Measurements from ENCODE around the gene TXNDC12.

Gene TXNDC12

DNA sequence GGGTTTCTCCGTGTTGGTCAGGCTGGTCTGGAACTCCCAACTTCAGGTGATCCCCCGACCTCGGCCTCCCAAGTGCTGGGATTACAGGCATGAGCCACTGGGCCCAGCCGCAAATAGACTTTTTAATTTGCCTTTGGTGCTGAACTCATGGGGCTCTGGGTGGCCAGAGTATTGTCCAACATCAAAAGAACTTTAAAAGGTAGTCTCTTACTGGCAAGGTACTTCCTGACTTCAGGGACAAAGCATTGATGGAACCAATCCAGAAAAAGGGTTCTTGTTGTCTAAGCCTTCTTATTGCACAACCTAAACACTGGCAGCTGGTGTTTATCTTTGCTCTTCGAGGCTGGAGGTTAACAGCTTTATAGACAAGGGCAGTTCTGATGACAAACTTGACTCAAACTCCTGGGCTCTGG lies 17.6 kb downstream of the TXNDC12 start:
- TF ChIP-seq, protein P1, sequence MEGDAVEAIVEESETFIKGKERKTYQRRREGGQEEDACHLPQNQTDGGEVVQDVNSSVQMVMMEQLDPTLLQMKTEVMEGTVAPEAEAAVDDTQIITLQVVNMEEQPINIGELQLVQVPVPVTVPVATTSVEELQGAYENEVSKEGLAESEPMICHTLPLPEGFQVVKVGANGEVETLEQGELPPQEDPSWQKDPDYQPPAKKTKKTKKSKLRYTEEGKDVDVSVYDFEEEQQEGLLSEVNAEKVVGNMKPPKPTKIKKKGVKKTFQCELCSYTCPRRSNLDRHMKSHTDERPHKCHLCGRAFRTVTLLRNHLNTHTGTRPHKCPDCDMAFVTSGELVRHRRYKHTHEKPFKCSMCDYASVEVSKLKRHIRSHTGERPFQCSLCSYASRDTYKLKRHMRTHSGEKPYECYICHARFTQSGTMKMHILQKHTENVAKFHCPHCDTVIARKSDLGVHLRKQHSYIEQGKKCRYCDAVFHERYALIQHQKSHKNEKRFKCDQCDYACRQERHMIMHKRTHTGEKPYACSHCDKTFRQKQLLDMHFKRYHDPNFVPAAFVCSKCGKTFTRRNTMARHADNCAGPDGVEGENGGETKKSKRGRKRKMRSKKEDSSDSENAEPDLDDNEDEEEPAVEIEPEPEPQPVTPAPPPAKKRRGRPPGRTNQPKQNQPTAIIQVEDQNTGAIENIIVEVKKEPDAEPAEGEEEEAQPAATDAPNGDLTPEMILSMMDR (IDR thresholded peaks at IDR 0.05), result no peak

DNA sequence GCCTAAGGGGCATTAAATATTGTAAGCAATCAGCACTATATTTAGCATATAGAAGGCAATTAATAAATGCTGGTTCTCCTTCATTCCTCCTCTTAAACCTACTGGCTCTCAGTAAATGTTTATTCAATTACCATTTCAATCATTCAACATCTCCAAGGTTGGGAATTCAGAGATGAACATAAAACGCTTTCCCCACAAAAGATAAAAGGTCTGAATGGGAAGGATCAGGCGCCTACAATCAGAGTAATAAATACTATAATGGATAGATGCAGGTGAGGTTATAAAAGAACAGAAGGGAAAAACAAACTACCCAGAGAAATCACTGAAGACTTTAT lies 21.0 kb downstream of the TXNDC12 start:
- TF ChIP-seq, protein P1 (IDR thresholded peaks at IDR 0.05), result no peak

DNA sequence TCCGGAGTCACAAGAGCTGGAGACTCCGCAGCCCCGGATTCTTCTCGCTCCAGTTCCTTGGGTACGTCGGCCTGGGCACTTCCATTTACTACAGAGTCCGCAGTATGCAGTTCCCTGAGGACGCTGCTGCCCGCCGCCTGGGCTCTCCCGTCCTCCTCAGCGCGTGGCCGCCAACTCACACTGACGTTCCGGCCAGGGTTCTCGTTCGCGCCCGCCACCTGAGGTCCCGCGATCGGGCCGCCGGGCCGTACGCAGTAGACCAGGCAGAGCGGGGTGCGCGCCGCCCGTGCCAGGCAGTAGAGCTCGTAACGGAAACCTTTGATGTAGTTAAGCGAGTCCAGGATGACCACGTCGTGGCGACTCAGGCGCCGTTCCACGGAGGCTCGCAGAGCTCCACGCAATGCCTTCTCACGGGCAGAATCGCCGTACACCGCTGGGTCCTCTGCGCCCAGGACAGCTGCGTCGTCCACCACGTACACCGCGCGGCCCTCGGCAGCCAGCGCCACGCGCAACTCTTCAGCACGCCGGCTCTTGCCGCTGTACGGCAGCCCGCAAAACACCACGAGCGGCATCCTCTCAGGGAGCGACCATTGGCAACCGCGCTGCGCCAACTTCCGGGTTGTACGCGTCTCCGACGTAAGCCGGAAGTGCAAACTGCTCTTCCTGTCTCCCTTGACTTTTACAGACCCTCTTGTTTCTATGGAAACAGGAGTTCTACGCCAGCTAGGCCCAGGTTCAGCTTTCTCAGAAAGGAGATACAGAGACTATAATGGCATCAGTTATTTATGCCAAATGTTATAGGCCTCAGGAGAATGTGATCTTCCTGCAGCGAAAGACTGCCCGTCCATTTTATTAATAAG lies 21.6 kb downstream of the TXNDC12 start, which contains the start of gene KTI12:
KTI12 (minus strand) TSS at position 621 of the 860 bp plus-strand sequence; CDS start at position 572, 49 bp downstream.
- TF ChIP-seq, protein P1 (IDR thresholded peaks at IDR 0.05), result no peak

DNA sequence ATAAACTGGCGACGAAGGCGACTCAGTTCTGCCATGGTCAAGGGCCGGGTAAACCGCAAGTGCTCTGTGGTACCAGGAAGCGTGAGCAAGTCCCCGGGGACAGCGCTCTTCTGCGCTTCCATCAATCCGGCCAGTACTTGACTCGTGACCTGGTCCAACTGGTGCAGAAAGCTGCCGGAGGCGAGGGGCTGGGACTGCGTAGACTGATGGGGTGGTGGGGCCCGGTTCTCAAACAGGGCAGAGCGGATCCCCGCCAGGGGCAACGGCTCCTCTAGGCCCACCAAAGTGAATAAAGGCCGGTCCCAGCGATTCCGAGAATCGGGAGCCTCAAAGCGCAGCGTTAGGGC lies 22.2 kb downstream of the TXNDC12 start:
- TF ChIP-seq, protein P1 (IDR thresholded peaks at IDR 0.05), result no peak

DNA sequence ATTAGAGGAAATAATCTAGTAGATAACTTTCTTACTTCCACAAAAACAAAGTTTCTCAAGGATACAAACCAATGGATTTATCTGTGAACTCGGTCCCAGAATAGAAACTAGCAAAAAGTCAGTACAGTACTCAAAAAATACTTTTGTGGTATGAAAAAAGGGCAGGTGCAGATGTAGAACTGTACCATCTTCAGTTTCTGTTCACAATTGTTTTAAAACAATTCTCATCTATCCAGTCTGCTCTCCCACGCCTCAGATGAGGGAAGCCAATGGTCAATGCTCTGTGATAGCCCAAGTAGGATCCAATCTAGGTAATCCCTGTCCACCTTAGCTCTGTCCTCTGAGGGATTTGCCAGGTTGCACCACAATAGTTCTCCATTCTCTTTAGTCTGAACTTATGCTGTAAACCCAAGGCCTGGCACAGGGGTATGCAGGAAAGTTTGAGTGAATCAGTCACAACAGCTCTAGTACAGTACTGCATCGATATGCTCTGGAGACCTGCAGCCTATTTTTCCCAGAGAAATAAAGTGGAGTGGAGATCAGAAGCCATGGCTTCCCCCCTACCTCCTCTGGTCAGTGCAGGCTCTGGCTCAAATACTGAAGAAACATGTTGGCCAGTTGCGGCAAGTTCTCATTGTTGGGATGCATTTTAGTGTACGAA lies 22.7 kb downstream of the TXNDC12 start:
- TF ChIP-seq, protein P1 (IDR thresholded peaks at IDR 0.05), result no peak

DNA sequence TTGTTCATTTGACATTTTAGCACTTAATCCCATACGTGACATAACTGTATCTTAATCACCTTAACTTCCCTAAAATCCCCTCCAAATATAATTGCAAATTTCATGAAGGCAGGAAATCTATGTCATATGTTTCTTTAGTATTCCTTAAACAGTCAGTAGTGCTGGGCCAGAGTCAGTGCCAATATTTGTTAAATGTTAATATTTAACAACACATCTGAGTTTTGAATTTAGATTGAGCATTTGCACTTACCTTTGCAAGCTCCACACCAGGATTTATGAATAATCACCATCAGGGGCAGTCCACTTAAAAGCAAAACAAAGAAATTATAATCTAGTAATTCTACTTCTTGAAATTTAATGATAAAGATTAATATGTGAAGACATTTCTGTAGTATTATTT lies 26.7 kb downstream of the TXNDC12 start:
- TF ChIP-seq, protein P1 (IDR thresholded peaks at IDR 0.05), result no peak

DNA sequence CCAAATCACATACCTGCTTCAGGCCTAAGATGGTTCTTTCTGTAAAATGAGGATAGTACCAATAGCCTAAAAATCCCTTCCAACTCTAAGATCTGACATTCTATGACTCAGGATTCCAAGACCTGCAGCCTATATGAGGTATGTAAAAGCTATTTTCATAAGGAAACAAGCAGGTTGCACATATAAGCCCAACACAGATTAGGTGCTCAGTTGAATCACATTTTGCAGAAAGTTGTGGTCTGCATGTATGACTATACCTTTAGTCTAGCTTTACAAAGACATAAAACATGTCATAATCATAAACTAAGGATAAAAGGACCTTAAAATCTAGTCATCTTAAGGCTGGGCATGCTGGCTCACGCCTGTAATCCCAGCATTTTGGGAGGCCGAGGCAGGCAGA lies 28.7 kb downstream of the TXNDC12 start:
- TF ChIP-seq, protein P1 (IDR thresholded peaks at IDR 0.05), result no peak
